BJ (cell line): Measurements from ENCODE around the gene EYA3. TPM values are rescaled to one million over a fixed set of nuclear protein-coding genes. Genes with fewer than 3 reads are reported as not detected.
A peak's percentile ranks its signal among the peaks of the same experiment; 100 is the strongest.

ENCODE experiments used
- CTCF ChIA-PET: fragments of 350-600 bp; formaldehyde crosslinking; extraction: SDS; loops from one replicate; lab custom pipeline; 2021; ENCODE audit warnings: antibody characterized with exemption, inconsistent platforms; lab: Yijun Ruan, JAX
- POLR2A ChIA-PET: fragments of 300-600 bp; sonication (Branson Sonifier 250); formaldehyde crosslinking; extraction: SDS; loops from one replicate; lab custom pipeline; 2021; ENCODE audit warnings: antibody characterized with exemption; lab: Charles Lee
- DNase-seq: peaks from one replicate; pipeline ENCODE4 v3.0.0-alpha.2; 2011; ENCODE audit warnings: low read depth
- H3K27me3 ChIP-seq: 2 replicates; pipeline ENCODE4 v1.6.0; 2011; ENCODE audit warnings: low read length; ENCODE audit not compliant: control insufficient read depth, insufficient read depth
- H3K36me3 ChIP-seq: 2 replicates; pipeline ENCODE4 v1.5.1; 2011; ENCODE audit warnings: low read length; ENCODE audit not compliant: control insufficient read depth, insufficient read depth
- H3K4me3 ChIP-seq: 2 replicates; pipeline ENCODE4 v1.5.1; 2011; ENCODE audit warnings: low read depth, mild to moderate bottlenecking, control low read depth, low read length
- polyA plus RNA-seq: library from polyadenylated mRNA; depleted of rRNA; stranded (reverse); fragments of >200 nt; gene quantifications from 2 replicates; pipeline ENCODE4 v1.2.3, GENCODE V29; 2011
- TF ChIP-seq, protein P1 (sequence below): IDR thresholded peaks from 2 replicates; pipeline ENCODE4 v1.5.1; 2011; ENCODE audit warnings: low read depth, mild to moderate bottlenecking, control low read depth, inconsistent platforms, low read length, moderate library complexity; ENCODE audit not compliant: insufficient read depth

The EYA3 gene
- polyA plus RNA-seq, 1 experiment = 8.6 TPM

DNA sequence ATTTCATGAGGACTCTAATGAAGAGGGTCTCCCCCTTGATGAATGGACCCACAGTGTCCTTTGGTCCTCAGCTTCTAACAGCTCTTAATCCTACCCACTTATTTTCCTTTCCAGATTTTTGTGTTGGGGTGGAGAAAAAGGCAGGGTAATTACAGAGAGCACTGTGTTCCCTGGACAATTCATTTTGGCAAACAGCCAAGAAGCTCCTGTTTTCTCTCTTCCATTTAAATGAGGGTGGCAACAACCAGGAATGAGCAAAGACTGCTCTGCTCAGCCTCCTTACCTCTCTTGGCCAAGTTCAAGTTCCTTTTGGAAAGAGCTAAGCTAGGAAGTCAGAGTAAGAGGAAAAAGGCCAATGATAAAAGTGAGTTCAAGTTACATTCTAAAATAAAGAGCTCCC, 116.7 kb downstream of the EYA3 start:
- no peak overlapping the region for H3K4me3 ChIP-seq
- no peak for DNase-seq
- ChIA-PET CTCF (interaction anchor here (0.6 to 3.2 kb wide), 7 partner anchors 9 to 114 kb away, joined by 3 to 13 read pairs (median 4); no protein-coding TSS in a partner anchor), POLR2A (no interaction called here)
- peaks cover 4% of the 10 kb centered on the region for H3K36me3 ChIP-seq
- TF ChIP-seq, protein P1, sequence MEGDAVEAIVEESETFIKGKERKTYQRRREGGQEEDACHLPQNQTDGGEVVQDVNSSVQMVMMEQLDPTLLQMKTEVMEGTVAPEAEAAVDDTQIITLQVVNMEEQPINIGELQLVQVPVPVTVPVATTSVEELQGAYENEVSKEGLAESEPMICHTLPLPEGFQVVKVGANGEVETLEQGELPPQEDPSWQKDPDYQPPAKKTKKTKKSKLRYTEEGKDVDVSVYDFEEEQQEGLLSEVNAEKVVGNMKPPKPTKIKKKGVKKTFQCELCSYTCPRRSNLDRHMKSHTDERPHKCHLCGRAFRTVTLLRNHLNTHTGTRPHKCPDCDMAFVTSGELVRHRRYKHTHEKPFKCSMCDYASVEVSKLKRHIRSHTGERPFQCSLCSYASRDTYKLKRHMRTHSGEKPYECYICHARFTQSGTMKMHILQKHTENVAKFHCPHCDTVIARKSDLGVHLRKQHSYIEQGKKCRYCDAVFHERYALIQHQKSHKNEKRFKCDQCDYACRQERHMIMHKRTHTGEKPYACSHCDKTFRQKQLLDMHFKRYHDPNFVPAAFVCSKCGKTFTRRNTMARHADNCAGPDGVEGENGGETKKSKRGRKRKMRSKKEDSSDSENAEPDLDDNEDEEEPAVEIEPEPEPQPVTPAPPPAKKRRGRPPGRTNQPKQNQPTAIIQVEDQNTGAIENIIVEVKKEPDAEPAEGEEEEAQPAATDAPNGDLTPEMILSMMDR = no peak
- H3K27me3 ChIP-seq = no peaks in the 10 kb centered on the region

DNA sequence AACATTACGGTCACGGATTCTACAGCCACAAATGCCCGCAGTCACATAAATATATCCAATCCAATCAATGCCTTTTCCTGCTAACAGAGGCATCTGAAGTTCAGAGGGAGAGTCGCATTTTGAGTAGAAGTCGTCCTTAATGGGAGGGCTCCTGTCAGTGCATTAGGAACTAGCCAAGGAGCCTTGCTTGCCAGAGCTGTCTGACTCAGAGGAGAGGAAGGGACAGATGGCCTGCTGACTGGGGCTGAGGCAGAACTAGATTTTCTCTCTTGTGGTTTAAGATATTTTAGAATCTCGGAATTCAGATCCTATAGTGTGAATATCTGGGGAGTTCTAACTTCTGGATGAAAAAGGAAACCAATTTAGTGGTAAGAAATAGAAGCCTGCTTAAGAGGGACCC, 118.0 kb downstream of the EYA3 start:
- POLR2A ChIA-PET = no interaction called here
- DNase-seq = peak; percentile 50
- H3K4me3 ChIP-seq = no peak overlapping the region

DNA sequence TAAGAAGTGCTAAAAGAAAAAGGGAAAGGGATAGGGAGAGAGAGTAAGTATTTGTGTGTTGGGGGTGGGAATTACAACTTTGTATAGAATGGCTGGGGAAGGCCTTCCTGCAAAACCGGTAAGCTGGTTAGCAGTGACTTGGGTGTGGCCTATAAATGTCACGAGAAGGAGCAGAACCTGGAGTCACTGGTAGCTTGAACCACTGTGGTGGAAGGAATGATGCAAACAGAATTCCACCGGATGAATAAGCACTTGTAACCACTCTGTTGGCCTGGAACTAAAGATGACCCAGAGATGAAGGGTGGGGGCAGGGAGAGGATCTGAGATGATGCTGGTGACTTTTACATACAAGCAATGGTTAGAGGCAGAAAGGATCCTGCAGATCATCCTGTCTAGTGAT, 119.7 kb downstream of the EYA3 start:
- TF ChIP-seq, protein P1 = no peak
- CTCF ChIA-PET = interaction anchor here (1.0 to 1.3 kb wide), 3 partner anchors 10 to 111 kb away, joined by 3 to 5 read pairs (median 3); no protein-coding TSS in a partner anchor
- no peaks in the 10 kb centered on the region for H3K27me3 ChIP-seq
- no peak overlapping the region for H3K4me3 ChIP-seq
- DNase-seq = peak; percentile 92
- peaks cover 7% of the 10 kb centered on the region for H3K36me3 ChIP-seq
- POLR2A ChIA-PET = interaction anchor here (0.6 kb wide), 1 partner anchor 105 kb away, joined by 10 read pairs; no protein-coding TSS in a partner anchor

More for the DNA sequence above, 118.0 kb downstream of the EYA3 start:
- Histone ChIP-seq H3K36me3 (peaks cover 5% of the 10 kb centered on the region), H3K27me3 (no peaks in the 10 kb centered on the region)
- CTCF ChIA-PET = interaction anchor here (1.2 to 3.2 kb wide), 4 partner anchors 8 to 113 kb away, joined by 3 to 13 read pairs (median 9); partner anchors contain the start of gene XKR8
- TF ChIP-seq, protein P1 = no peak

DNA sequence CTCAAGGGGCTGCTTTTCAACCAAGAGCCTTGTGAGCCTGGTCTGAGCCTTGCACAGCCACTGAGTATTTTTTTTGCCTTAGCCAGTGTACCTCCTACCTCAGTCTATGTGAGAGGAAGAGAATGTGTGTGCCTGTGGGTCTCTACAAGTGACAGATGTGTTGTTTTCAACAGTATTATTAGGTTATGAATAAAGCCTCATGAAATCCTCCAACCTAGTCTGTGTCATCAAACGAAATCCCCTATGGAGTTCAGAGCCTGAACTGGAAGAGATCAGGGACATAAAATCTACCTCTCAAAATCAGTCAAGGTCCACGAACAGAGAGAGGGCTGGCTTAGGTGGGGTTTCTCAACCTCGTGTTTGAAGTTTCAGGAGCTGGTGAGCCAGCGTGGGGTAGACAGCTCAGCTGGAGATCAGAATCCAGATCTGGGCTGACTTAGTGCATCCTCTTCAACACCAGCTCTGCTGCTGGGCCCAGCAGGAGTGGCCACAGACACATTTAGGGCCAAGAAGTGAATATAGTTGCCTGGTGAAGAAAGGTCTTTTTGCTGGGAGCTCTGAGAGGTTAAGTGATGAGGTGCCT, 120.4 kb downstream of the EYA3 start:
- H3K27me3 ChIP-seq = no peaks in the 10 kb centered on the region
- no peak overlapping the region for H3K4me3 ChIP-seq
- POLR2A ChIA-PET = interaction anchor here (0.6 kb wide), 1 partner anchor 104 kb away, joined by 10 read pairs; no protein-coding TSS in a partner anchor
- H3K36me3 ChIP-seq = peaks cover 8% of the 10 kb centered on the region
- CTCF ChIA-PET = interaction anchor here (1.0 to 1.3 kb wide), 3 partner anchors 11 to 110 kb away, joined by 3 to 5 read pairs (median 3); no protein-coding TSS in a partner anchor
- TF ChIP-seq, protein P1 = no peak
- no peak for DNase-seq

DNA sequence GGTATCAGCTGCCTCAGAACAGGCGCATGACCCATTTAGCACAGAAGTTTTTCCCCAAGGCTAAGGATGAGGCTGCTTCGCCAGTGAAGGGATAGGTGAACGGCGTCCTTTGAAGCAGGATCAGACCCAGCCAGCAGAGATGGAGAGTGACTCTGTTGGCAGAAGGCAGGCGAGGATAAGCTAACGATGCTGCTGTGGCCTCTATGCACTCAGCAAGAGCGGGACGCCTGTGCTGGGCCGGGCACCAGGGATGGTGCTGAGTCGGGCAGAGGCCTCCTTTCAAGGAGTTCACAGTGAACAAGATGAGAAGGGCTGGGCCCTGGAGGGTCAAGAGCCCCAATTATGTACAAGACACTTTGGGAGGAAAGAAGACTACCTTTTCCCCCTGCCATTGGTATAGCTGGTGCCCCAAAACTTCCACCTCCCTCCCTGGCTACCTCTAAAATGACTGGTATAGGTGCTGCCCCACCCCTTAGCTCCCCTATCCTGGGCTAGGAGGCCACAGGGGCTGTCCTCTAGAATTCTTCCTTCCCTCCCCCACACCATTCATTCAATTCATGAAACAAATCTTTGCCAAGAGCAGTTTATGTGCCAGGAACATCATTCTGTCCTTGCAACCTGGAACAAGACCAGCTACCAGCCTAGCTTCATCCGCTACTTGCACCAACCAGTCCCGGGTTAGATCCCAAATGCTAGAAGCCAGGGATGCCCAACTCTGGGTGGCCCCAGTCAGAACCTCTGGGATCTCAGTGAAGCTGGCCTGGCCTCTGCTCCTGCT, 121.1 kb downstream of the EYA3 start:
- no peak for DNase-seq
- CTCF ChIA-PET = interaction anchor here (1.0 to 1.5 kb wide), 4 partner anchors 10 to 27 kb away, joined by 3 to 5 read pairs (median 3); no protein-coding TSS in a partner anchor
- no peak overlapping the region for H3K4me3 ChIP-seq
- POLR2A ChIA-PET = no interaction called here
- no peaks in the 10 kb centered on the region for H3K27me3 ChIP-seq
- H3K36me3 ChIP-seq = peaks cover 8% of the 10 kb centered on the region
- TF ChIP-seq, protein P1 = no peak
